SH-SY5Y (cell line): ENCODE measurements around the gene WFDC10B.

Experiments
- GATA2 ChIP-seq: IDR thresholded peaks from 2 replicates; pipeline ENCODE4 v1.6.1; 2011; ENCODE audit warnings: mild to moderate bottlenecking, low read depth, low read length
- GATA3 ChIP-seq: IDR thresholded peaks from 2 replicates; pipeline ENCODE4 v1.6.1; 2011; ENCODE audit warnings: low read depth, mild to moderate bottlenecking, low read length, moderate library complexity

Gene WFDC10B

GRCh38 chr20:45704969-45705637 is at the start of gene WFDC10B:
WFDC10B (minus strand) TSS chr20:45705019; CDS start chr20:45685992, 19,027 bp downstream.
- no peak for TF ChIP-seq GATA2
- no peak for TF ChIP-seq GATA3

DNA sequence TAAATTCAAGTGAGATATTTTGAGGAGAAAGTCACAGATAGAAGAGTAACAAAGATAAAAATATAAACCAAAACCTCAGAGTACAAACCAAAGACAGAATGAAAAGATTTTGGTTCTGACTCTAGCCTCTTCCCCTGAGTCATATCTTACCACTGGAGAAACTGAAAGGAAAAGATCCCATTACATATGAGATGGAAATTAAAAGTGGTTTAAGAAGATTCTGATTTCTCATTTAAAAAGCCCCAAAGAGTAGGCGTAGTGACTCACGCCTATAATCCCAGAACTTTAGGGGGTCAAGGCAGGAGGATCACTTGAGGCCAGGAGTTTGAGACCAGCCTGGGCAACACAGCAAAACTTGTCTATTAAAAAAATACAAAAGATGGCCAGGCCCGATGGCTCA is 47.9 kb upstream of the WFDC10B start:
- TF ChIP-seq GATA2 (no peak), GATA3 (no peak)

GRCh38 chr20:45751721-45752120 is 46.9 kb upstream of the WFDC10B start:
- TF ChIP-seq GATA2 (no peak), GATA3 (no peak)

GRCh38 chr20:45745015-45745414 is 40.2 kb upstream of the WFDC10B start:
- TF ChIP-seq GATA3 (no peak), GATA2 (no peak)

DNA sequence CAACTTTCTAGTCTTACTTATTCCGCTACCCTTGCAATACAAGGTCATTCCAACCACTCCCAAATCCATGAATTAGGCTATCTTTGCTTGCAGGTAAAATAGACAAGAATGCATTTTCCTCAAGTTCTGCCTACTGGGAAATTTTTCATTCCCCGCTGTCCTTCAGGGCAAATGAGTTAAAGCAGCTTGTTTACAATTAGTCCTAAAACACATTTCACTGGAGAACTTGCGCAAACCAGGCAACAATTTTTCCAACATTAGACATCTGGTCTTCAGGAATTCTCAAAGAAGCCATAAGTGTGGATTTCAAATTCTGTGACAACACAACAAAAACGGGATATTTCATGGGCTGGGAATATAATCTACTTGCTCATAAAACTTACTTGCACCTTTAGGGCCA is 37.8 kb upstream of the WFDC10B start:
- TF ChIP-seq GATA2 (no peak), GATA3 (no peak)

- TF ChIP-seq GATA2: no peak
- no peak for TF ChIP-seq GATA3
Measured at GRCh38 chr20:45735988-45736387, 31.2 kb upstream of the WFDC10B start.

- TF ChIP-seq GATA3: no peak
- no peak for TF ChIP-seq GATA2
Measured at GRCh38 chr20:45735552-45735951, 30.7 kb upstream of the WFDC10B start.

GRCh38 chr20:45732199-45732598 is 27.4 kb upstream of the WFDC10B start:
- TF ChIP-seq GATA2 (no peak), GATA3 (no peak)

DNA sequence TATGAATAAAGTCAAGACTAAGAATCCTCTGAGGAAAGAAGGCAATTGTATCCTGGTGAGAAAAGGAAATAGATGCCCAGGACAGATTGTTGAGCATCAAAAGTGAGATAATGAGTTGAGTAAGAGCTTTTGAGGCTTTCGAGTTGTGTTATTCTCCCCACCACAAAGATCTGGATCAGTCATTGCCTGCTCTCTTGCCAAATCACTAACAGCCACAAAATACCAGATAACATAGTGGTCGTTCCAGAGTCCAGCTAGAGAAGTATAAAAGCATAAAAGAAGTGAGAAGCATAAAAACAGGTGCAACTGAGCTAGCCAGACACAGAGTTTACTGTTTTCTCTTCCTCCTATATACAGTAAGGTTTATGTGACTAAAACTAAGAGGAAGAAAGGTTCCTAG is 22.2 kb upstream of the WFDC10B start:
- no peak for TF ChIP-seq GATA3
- no peak for TF ChIP-seq GATA2

DNA sequence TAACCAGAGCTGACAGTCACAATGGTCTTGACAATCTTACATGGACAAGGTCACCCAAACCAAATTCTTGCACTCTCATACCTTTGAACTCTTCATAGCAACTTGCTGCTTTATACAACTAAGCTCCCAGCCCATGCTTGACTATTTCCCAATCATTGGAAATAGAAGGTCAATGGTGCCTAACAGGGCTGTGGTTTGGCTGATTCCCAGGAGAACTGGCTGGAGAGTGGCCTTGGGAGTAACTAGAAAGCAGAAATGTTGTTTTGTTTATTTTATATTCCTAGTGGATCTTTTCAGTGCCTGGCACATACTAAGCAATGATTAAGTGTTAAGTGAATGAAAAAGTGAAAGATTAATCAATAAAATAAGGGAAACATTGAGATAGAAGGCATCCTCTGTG is 20.3 kb upstream of the WFDC10B start:
- TF ChIP-seq GATA3 (no peak), GATA2 (no peak)

DNA sequence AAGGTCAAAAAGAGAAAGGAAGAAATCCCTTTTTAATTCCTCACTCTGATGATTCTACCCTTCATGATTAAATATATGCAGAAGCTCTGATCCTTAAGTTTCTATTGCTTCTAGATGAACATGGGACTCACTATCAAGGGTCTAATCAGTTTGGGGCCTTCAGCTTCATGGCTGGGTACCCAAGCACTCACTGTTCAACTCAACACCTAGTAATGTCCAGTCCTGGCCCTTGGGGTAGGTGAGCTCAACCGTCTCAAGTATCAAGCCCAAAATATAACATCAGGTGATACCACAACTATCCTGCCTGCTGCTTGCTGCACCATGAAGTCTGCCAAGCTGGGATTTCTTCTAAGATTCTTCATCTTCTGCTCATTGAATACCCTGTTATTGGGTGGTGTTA is 17.2 kb upstream of the WFDC10B start, which contains the start of gene SPINT4:
SPINT4 (plus strand) TSS at position 301 of the 400 bp plus-strand sequence; CDS start at position 322, 21 bp downstream.
- TF ChIP-seq GATA2 (no peak), GATA3 (no peak)

- TF ChIP-seq GATA3 (no peak), GATA2 (no peak)
Measured at GRCh38 chr20:45701873-45702272, 2.9 kb downstream of the WFDC10B start, which contains the start of gene WFDC13. WFDC13 (plus strand) TSS chr20:45702038; CDS start chr20:45702124, 86 bp downstream.

DNA sequence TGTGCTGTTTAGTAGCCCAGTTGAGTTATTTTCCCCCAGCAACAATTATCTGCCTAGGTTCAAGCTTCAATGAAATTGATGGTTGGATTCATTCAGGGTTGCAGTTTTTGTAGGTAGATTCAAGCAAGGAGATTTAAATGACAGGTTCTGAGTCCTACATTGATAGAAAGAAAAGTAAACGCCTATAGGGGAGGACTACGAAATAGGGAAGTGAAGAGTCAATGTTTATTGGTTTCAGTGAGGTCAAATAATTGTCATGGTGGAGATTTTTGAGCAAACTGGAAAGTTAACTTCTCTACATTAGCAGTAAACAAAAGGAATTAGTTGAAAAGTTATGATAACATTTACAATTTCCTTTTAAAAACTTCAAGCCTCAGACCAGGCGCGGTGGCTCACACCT is 3.7 kb downstream of the WFDC10B start:
- no peak for TF ChIP-seq GATA2
- TF ChIP-seq GATA3: no peak

GRCh38 chr20:45695496-45695895 is 9.3 kb downstream of the WFDC10B start:
- no peak for TF ChIP-seq GATA3
- no peak for TF ChIP-seq GATA2

GRCh38 chr20:45685896-45686295 is 18.9 kb downstream of the WFDC10B start:
- no peak for TF ChIP-seq GATA3
- no peak for TF ChIP-seq GATA2
